HG03439 (cell line): ENCODE data around the gene COMT.
A peak's percentile ranks its signal among the peaks of the same experiment; 100 is the strongest.

Experiments
- ATAC-seq: cut with Tn5 transposase; IDR thresholded peaks from one replicate; pipeline ENCODE4 v1.9.1; 2021; ENCODE audit warnings: mild to moderate bottlenecking, moderate library complexity; ENCODE audit not compliant: unreplicated experiment

Gene COMT

DNA sequence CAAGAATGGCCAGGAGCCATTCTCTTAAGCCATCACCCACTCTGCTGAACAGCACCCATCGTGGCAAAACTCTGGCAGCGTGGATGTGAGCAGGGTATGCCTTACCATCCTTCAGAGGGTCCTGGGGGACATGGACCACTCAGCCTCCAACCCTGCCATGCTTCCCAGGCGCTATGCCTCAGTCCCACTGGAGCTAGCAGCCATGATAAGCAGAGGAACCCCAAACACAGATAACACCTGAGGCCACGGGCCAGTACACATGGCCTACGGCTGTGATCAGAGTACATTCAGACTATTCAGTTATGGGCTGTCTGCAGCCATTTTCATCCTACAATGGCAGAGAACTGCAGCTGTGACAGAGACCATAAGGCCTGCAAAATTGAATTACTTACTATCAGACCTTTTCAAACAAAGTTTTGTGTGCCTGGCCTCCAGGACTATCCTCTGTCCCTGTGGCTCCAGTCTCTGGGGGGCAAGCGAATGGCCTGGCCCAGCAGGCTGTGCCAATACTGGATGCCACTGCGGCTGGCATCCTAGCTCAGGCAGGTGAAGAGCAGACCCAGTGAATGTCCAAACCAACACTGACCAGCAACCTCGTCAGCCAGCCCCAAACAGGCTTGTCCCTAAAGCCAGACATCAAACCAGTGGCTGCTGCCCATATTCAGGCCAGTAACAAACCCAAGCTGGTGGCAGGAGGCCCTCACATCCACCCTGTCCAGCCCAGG lies 68.2 kb downstream of the COMT start:
- ATAC-seq: no peak

- ATAC-seq: no peak
These were observed 68.9 kb downstream of the COMT start for GRCh38 chr22:20010307-20011122.

DNA sequence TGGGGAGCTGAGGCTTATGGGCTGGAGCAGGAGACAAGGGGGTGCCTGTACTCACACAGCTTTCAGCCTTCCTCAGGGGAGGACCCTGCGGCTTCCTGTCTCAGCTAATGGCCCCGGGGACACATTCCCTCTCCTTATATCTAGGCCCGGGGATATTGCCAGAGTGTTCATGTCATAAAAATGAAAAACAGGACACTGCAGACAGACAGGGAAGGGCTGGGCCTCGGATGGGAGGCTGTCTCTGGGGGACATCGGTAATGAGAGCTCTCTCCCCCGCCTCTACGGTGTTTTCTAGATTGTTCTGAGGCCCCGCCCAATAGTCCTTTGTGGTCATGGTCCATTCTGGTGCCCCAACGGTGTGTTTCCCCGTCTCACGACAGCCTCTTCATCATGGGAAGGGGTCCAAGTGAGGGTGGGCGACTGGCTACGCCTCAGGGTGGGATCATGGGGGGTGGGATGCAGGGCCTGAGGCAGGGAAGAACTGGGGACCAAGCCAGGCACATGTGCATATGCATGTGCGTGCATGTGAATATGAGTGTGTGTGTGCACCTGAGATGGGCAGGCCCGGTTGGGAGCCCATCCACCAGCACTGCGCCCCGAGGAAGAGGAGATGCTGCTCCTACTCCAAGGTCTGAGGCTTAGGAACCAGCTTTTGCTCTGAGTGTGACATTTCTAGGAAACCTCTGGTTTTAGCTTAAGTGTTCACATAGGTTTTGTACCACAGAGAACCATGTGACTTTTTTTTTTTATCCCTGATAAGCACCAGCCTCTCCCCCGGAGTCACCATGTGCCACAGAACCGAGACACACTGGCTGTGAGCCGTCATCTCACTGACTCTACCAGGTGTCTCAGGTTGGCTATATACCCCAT lies 69.8 kb downstream of the COMT start:
- no peak for ATAC-seq

- no peak for ATAC-seq
These were observed 70.6 kb downstream of the COMT start for GRCh38 chr22:20011993-20012740.

DNA sequence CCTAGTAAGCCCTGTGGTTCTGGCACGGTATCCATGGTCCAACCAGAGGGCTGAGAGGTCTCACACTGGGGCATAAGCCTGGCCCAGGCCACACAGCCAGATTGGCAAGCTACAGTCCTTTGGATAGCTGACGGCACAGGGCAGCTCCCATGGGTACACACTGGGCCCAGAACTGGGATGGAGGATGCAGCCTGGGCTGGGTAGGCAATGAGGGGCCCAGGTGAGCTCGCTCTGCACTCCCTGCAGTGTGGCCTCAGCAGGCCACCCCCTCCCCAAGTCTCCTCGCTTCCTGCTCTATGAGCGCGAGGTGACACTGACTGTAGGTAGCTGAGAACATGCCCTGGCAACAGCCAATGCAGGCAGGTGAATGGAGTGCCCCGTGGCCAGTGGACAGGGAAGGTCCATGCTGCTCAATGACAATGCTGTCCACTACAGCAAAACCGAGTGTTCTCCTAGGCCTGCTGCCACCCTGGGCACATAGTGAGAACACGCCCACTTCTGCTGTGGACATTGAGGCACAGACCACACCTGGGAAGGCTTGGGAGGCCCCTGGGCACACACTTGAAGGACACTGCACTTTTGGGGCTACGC lies 71.3 kb downstream of the COMT start:
- no peak for ATAC-seq

GRCh38 chr22:20013382-20013871 lies 71.9 kb downstream of the COMT start:
- ATAC-seq: no peak

DNA sequence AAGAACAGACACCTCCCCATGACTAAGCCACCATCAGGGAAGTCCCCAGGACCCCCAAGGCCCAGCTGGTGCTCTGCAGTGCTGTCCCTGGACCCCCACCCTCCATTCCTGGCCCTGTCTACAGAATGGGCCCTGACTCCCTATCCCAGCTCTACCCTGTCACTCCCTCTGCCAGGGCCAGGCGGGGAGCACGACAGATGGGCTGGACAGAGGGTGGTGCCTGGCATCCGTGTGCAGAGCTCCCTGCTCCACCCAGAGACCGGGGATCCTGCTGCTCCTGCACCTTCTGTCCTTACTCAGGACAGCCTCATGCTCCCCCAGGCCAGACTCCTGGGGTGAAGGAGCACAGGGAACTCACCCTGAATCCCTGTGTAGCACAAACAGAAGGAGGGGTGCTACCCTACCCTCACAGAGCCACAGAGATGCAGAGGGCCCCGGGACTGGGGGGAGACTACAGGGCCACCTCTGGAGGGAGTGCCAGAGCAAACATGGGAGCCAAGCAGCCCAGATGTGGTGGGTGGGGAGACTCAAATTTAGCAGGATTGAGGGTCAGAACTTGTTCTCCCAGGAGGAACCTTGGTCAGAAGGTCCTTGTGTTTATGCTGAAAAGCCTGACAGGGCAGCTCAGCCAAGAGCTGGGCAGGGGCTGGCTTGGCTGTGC lies 73.1 kb downstream of the COMT start:
- ATAC-seq: no peak

GRCh38 chr22:20015187-20015625 lies 73.6 kb downstream of the COMT start:
- no peak for ATAC-seq

- no peak for ATAC-seq
These were observed 74.6 kb downstream of the COMT start for GRCh38 chr22:20015971-20016733.

DNA sequence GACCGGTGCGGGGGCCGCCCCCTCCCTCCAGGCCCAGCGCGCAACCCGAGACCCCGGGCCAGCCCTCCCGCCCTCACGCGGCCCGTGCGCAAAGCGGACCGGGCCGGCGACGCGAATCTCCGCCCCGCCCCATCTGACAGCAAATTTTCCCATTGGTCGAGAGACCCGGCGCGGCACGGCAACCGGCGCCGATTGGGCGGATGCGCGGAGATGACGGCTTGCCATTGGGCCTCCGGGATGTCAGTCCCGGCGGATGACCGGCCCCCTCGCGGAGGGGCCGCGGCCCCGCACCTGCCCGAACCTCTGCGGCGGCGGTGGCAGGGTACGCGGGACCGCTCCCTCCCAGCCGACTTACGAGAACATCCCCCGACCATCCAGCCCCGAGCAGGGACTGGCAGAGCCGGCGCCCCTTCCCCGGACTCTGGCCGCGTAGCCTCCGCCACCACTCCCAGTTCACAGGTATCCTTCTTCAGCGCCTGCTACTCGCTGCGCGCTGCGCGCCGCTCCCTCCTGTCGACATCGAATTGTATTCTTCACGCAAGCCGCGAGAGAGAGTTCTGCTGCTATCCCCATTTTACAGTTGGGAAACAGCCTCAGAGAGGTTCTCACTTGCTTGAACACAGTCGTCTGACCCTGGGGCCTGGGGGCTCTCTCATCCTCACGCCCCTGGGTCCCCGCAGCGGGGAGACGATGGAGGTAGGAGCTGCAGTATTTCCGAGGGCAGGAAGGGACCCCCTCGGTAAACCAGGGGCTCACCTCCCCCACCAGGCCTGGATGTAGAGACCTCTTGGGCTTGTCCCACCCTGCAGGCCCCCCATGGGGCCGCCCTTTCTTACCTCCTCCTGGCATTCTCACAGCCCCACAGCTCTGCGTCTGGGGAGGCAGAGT lies 75.4 kb downstream of the COMT start, which contains the start of gene ARVCF:
Gene ARVCF, minus strand, starts transcription at position 90 of the 888 bp plus-strand sequence. CDS start 26,029 bp downstream, outside the sequence.
- ATAC-seq: peak; percentile 59

GRCh38 chr22:20017622-20017958 lies 76.0 kb downstream of the COMT start:
- no peak for ATAC-seq

DNA sequence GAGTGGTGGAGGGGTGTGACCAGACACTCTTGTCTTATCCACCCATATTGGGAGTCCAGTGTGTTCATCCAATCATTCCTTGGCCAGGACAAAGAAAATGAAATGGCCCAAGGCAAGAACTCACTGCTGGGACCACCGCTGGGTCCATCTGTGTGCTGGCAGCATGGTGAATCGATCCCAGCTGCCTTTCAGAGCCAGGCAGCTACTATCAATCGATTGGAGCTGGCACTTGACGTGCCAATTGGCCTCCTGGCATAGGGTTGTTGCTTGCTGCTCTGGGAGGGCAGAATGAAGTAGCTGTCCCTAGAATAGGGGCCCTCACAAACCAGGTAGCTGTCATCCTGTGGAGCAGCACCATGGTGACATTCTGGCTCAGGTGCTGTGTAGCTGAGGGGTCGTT lies 76.4 kb downstream of the COMT start:
- no peak for ATAC-seq
